HCT116 (cell line): ENCODE data around the gene WDR82.

ENCODE experiments used
- CEBPB ChIP-seq: IDR thresholded peaks from 2 replicates; pipeline ENCODE4 v1.6.1; 2012; ENCODE audit warnings: low read depth
- EZH2 ChIP-seq: fragments of 200-600 bp; sonication (generic); IDR thresholded peaks from 2 replicates; pipeline ENCODE4 v1.6.1; 2017; ENCODE audit warnings: antibody characterized with exemption, mixed run types
- EZH2phosphoT487 ChIP-seq: fragments of 200-600 bp; IDR thresholded peaks from 2 replicates; pipeline ENCODE4 v1.6.1; 2018; ENCODE audit warnings: antibody characterized with exemption, borderline replicate concordance
- FOSL1 ChIP-seq: IDR thresholded peaks from 2 replicates; pipeline ENCODE4 v1.6.1; 2012; ENCODE audit warnings: low read depth
- POLR2A ChIP-seq: IDR thresholded peaks from 2 replicates; pipeline ENCODE4 v1.7.0; 2011; ENCODE audit warnings: borderline replicate concordance; ENCODE audit not compliant: insufficient read depth, insufficient read length; ENCODE audit errors: extremely low read depth
- POLR2AphosphoS5 ChIP-seq: IDR thresholded peaks from 2 replicates; pipeline ENCODE4 v1.6.1; 2011; ENCODE audit warnings: mild to moderate bottlenecking, low read depth, low read length, moderate library complexity
- SIN3A ChIP-seq: IDR thresholded peaks from 2 replicates; pipeline ENCODE4 v1.6.1; 2012; ENCODE audit warnings: low read depth
- TCF7L2 ChIP-seq: IDR thresholded peaks from 2 replicates; pipeline ENCODE4 v1.7.0; 2011; ENCODE audit warnings: borderline replicate concordance, inconsistent platforms; ENCODE audit not compliant: insufficient read depth, insufficient read length; ENCODE audit errors: extremely low read depth
- YY1 ChIP-seq: IDR thresholded peaks from 2 replicates; pipeline ENCODE4 v1.6.1; 2011; ENCODE audit warnings: low read length, low read depth, moderate library complexity, mild to moderate bottlenecking; ENCODE audit not compliant: insufficient replicate concordance; ENCODE audit errors: extremely low read depth
- ZNF274 ChIP-seq: fragments of 200-500 bp; sonication (Bioruptor generic); IDR thresholded peaks from 2 replicates; pipeline ENCODE4 v1.6.1; 2014; ENCODE audit warnings: mild to moderate bottlenecking, low read depth, low read length, inconsistent platforms
- TF ChIP-seq, protein P1 (sequence below), 3 experiments: fragments of 200-600 bp in 1 of 3; sonication (generic) in 1 of 3; IDR thresholded peaks in 2 of 3; conservative IDR thresholded peaks in 1 of 3; 2 replicates each; pipeline ENCODE4 v1.5.1; 2012 to 2017; ENCODE audit warnings: low read depth in 2 of 3, low read length in 2 of 3, antibody characterized with exemption in 1 of 3, borderline replicate concordance in 1 of 3, control low read depth in 1 of 3, mild to moderate bottlenecking in 1 of 3, mixed read lengths in 1 of 3, mixed run types in 1 of 3, moderate library complexity in 1 of 3; ENCODE audit not compliant: insufficient read depth in 1 of 3
- TF ChIP-seq, protein P2 (sequence below): IDR thresholded peaks from 2 replicates; pipeline ENCODE4 v1.6.1; 2012
- TF ChIP-seq, protein P3 (sequence below): IDR thresholded peaks from 2 replicates; pipeline ENCODE4 v1.6.1; 2012

GRCh38 chr3:52286777-52287110 is 8.3 kb upstream of the WDR82 start:
- TF ChIP-seq SIN3A (no peak), POLR2A (no peak), POLR2AphosphoS5 (no peak), TCF7L2 (no peak), EZH2phosphoT487 (no peak), YY1 (no peak), EZH2 (no peak), CEBPB (no peak), ZNF274 (no peak), FOSL1 (no peak)
- TF ChIP-seq, protein P1, sequence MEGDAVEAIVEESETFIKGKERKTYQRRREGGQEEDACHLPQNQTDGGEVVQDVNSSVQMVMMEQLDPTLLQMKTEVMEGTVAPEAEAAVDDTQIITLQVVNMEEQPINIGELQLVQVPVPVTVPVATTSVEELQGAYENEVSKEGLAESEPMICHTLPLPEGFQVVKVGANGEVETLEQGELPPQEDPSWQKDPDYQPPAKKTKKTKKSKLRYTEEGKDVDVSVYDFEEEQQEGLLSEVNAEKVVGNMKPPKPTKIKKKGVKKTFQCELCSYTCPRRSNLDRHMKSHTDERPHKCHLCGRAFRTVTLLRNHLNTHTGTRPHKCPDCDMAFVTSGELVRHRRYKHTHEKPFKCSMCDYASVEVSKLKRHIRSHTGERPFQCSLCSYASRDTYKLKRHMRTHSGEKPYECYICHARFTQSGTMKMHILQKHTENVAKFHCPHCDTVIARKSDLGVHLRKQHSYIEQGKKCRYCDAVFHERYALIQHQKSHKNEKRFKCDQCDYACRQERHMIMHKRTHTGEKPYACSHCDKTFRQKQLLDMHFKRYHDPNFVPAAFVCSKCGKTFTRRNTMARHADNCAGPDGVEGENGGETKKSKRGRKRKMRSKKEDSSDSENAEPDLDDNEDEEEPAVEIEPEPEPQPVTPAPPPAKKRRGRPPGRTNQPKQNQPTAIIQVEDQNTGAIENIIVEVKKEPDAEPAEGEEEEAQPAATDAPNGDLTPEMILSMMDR (IDR thresholded peaks at IDR 0.05 in 2 of 3, conservative IDR thresholded peaks at IDR 0.05 in 1 of 3; ENCODE audit: borderline replicate concordance in 1 of 3, insufficient read depth in 1 of 3, low read depth in 2 of 3, low read length in 2 of 3): no peak
- TF ChIP-seq, protein P2, sequence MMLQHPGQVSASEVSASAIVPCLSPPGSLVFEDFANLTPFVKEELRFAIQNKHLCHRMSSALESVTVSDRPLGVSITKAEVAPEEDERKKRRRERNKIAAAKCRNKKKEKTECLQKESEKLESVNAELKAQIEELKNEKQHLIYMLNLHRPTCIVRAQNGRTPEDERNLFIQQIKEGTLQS: no peak
- TF ChIP-seq, protein P3, sequence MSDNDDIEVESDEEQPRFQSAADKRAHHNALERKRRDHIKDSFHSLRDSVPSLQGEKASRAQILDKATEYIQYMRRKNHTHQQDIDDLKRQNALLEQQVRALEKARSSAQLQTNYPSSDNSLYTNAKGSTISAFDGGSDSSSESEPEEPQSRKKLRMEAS: no peak
